COR-L47 (cell line): ENCODE results near the gene GRM1.

Source experiments
- DNase-seq: peaks from one replicate; lab custom pipeline; 2025; lab: John Stamatoyannopoulos, UW

The GRM1 gene

DNA sequence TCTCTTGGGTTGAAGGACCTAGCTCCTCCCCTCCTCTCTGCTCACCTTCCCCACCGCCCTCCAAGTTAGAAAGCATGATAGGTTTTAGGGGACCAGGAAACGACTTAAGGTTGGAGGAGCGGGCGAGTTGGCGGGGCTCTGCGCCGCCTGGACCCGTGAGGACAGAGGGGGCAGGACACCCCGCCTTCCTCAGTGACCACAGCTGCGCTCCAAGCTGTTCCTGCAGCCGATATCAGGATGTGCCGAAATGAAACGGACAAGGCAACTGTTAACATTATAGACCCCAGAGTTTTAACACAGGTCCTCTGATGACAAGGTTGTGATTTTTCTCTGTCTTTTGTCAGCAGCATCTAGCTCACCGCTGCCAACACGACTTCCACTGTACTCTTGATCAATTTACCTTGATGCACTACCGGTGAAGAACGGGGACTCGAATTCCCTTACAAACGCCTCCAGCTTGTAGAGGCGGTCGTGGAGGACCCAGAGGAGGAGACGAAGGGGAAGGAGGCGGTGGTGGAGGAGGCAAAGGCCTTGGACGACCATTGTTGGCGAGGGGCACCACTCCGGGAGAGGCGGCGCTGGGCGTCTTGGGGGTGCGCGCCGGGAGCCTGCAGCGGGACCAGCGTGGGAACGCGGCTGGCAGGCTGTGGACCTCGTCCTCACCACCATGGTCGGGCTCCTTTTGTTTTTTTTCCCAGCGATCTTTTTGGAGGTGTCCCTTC, at the start of gene GRM1:
Gene GRM1 (plus strand): TSS at position 212 of the 722 bp plus-strand sequence. CDS start 456 bp downstream, at position 668.
- DNase-seq: no peak

DNA sequence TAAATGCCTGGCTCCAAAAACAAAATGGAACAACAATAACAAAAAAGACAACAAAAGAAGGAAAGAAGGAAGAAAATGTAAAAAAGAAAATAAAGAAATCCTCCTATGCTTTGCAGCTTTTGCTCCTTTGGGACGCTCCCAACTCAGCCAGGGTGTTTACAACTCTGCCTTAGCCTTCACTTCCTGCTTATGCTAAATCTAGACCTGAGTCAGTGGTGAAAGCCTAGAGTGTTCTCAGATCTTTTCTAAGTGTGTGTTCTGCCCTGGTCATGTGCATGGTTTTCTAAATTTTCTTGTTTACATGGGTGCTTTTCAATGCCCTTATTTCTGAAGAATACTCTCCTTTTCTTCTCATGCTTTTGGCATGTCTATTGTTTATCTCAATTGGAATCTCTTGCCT, 19.5 kb upstream of the GRM1 start:
- DNase-seq: no peak

DNA sequence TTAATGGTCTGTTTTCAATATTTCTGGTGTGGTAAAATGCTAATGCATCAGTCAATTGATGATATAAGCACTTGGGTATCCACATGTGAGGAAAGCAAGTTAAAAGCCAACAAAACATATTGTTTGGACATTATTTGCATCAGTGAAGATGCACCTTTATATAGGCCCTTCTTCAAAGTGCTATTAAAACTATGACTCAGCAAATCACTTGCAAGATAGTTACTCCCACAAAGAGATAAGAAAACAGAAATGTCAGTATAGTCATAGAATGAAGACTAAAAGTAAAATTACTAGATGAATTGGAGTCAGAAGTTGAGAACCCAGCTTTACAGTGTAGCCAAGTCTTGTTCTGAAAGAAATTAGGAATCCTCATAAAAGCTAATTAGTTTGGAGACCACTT, 14.6 kb upstream of the GRM1 start:
- no peak for DNase-seq

DNA sequence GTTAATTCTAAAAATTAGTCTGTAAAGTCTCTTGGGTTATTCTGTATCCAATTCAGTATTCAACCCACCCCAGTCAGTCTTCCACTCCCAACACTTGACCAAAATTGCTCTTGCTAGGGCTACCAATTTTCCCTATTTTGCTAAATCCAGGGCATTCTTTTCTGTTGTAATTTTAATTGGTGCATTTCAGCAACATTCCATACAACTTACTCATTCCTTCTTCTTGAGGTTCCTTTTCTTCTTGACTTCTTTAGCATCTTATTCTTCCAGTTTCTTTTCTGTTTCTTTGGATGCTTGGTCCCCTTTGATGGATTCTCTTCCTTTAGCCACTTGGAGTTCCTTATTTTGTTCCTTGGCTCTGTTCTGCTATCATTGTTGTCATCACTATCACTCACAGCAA, 11.2 kb upstream of the GRM1 start:
- no peak for DNase-seq

DNA sequence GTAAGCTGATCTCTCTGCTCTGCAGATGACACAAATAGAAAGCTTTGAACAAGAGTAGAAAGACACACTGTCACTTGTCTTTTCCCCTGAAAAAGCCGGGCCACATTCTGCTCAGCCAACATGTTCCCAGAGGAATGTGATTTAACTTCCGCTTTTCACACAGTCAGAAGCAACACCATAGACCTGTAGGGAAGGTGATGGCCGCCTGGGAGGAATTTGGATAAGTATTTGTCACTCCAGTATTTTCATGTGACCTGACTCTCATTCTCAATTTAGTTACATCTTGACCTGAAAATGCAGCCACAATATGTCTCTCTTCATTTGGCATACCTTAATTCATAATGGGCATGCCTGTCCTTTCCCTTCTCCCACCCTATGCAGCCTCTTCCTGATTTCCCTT, 2.0 kb upstream of the GRM1 start:
- DNase-seq: no peak

DNA sequence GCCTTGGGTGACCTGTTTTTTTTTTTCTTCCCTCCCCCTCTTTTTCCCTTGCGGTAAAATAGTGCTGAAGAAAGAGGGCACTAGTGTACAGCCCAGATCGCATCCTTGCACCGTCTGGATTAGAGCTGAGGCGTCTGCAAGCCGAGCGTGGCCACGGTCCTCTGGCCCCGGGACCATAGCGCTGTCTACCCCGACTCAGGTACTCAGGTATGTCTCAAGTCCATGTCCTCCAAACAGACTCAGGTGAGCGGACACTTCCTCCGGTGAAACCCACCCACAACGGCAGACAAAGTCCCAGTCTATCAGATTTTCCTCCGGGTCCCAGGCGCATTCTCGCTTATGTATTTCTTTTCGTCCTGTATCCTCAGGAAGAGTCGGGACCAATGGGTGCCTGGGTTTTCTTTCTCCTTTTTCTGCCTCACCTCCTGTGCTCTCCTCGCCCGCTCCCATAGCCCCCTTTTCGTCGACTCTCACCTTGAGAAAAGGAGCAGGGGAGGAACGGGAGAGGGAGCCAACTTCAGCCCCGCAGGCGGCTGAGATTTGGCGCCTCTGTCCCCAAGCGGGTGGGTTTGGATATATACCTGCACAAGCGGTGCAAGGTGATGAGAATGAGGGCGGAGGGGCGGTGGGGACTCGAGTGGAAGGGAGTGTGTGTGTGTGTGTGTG, 1.1 kb upstream of the GRM1 start:
- DNase-seq: no peak

DNA sequence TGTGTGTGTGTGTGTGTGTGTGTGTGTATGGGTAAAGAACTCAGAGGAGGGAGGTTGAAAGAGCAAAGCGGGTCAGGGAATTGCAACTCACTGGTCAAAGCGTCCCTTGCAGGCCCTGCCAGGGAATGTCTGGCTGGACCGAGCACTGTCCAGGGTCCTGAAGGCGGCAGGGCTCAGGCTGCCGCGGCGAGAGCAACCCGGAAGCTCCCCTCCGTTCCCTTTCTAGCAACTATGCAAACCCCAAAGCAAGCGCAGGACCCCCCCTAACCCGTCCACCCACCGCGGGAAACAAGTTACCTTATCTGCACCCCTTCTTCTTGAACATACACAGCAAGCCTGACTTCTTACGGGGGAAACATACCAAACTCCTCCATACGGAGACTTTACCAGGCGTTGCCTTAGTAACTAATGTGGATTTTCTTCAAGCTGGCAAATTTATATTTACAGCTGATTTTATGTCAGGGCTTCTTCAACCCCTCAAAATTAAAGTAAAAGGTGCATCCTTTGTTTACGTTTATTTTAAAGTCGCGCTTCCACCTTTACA, 538 bp upstream of the GRM1 start:
- no peak for DNase-seq

DNA sequence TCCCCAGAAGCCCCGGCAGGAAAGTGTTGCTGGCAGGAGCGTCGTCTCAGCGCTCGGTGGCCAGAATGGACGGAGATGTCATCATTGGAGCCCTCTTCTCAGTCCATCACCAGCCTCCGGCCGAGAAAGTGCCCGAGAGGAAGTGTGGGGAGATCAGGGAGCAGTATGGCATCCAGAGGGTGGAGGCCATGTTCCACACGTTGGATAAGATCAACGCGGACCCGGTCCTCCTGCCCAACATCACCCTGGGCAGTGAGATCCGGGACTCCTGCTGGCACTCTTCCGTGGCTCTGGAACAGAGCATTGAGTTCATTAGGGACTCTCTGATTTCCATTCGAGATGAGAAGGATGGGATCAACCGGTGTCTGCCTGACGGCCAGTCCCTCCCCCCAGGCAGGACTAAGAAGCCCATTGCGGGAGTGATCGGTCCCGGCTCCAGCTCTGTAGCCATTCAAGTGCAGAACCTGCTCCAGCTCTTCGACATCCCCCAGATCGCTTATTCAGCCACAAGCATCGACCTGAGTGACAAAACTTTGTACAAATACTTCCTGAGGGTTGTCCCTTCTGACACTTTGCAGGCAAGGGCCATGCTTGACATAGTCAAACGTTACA, 817 bp downstream of the GRM1 start:
- no peak for DNase-seq

DNA sequence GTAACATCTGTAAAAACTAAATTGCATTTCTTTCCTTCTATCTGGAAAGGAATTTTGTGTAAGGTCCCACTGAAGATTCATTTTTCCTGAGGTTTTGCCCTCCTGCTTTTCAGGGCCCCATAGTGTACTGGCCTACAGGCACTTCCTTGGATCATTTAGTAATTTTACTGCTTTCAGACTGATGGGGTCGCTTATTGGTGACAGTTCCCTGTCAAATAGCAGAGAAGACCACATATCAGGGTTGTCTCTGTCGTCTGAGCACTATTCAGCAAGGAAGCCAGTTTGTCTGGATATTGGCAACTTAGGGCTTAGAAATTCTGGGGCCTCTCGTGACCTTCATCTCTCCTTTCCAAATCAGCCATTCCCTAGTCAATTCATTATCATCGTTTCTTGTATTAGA, 3.5 kb downstream of the GRM1 start:
- no peak for DNase-seq

DNA sequence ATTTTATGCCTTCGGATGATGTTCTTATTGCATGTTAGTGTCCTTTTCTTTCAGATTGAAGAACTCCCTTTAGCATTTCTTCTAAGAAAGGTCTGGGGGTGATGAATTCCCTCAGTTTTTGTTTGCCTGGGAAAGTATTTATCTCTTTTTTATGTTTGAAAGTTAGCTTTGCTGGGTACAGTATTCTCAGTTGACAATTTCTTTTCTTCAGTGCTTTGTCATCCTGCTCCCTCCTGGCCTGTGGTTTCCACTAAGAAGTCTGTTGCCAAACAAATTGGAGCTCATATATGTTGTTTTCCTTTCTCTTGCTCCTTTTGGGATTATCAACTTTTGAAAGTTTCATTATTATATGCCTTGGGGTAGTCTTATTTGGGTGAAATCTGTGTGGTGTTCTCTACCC, 11.5 kb downstream of the GRM1 start:
- no peak for DNase-seq

DNA sequence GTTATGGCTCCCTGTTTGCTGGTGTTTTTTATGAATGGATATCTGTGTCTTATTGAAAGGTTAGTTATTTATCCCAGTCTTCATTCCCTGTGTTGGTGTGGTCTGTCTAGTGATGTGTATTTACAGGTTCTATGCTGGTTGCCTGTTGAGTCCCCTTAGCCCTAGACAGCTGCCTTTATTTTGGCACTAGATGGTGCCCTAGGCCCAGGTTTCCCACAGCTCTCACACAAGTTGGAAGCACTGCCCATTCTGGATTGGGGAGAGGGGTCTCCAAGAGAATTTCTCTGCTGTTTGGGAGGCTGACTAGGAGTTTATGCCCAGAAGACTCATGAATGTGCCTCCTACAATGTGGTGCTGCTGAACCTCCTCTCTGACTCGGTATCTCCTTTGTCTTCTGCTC, 12.4 kb downstream of the GRM1 start:
- DNase-seq: no peak

DNA sequence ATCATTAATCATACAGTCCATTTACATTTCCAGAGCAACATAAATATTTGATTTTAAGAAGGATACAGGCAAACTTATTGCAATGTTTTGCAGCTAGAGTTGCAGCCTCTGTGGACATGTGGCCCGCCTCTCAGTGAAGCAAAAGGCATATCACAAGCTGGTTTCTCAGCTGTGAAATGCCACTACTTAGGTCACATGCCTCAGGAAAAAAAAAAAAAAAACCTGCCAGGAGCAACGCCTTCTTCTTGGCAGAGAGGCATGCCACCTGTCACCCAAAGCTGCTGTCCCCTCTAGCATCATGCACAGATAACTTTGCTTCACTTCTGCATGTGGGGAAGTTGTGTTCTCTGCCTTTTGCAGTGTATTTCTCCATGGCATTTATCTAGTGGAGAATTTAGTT, 18.5 kb downstream of the GRM1 start:
- DNase-seq: no peak

DNA sequence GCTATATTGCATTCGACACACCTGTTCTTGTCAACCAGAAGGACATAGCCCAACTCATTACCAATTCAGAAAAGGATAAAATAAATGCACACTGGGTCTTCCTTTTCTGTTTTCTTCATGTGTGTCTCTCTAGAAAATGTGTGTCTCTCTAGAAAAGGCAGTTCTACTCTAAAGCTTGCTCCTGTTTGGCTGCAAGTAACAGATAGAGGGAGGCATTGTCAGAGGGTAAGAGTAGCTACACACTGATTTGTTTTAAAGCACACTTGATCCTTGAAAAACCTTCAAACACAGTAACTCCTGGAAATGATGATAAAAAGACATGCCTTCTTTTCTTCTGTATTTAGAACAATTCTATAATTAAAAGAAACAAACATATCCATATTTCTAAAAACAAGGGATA, 21.3 kb downstream of the GRM1 start:
- DNase-seq: no peak

DNA sequence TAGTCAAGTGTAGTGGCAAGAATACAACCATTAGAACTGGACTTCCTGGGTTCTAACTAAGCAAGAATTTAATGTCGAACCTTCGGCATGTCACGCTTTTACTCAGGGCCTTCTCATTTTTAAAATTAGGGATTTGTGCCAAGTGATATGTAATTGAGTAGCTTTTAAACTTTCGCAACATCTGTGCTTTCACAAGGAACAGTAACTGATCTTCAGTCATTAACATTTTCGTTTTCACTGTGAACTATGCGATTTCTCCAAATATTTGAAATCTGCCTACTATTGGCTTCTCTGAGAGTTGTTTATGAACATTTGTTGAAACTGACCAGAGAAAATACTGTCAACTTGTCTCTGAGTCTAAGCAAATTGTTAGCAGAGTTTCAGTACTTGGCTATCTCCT, 27.6 kb downstream of the GRM1 start:
- no peak for DNase-seq

DNA sequence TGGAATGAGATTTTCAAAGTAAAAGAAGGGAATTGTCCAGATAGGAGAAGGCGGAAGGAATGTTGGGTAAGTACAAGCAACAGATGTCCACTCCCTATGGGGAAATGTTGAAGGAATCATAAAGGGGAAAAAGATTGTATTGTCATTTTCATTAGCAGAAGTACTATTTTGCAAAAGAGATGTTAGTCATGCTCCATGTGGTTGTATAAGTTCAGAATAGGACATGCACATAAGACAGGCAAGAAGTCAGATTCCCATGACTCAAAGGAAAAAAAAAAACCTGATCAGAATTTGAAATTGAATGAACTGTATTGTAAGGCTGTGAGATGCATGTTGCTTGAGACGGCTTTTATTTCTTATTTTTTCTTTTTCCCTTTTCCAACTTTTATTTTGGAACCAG, 36.8 kb downstream of the GRM1 start:
- no peak for DNase-seq

DNA sequence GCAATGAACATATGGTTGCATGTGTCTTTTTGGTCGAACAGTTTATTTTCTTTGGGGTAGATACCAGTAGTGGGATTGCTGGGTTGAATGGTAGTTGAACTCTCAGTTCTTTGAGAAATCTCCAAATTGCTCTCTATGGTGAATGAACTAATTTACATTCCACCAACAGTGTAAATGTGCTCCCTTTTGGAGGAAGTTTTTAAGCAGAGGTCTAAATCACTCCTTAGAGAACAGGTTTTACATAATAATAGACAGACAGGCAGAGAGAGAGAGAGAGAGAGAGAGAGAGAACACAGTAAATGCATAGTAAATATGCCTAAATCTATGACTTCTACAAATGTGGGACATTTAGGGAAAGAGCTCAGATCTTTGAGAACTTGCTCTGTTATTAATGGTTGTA, 37.6 kb downstream of the GRM1 start:
- no peak for DNase-seq

DNA sequence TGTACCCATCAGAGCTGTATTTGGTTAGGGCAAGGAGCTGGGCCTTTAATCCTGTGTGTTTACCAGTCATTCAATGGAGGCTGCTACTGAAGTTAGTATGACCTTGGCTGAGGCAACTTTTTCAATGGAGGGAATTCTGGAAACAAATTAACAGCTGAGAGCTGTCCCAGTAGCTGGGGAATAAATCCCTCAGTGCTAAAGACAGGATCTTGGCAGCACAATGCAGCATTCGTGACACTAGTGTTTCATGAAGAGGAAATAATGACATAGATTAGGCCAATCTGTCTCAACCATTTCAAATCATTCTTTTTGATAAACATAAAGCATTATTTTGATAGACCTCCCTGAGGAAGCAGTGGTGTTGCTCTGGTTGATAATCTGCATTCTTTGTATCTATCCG, 42.9 kb downstream of the GRM1 start:
- DNase-seq: no peak

DNA sequence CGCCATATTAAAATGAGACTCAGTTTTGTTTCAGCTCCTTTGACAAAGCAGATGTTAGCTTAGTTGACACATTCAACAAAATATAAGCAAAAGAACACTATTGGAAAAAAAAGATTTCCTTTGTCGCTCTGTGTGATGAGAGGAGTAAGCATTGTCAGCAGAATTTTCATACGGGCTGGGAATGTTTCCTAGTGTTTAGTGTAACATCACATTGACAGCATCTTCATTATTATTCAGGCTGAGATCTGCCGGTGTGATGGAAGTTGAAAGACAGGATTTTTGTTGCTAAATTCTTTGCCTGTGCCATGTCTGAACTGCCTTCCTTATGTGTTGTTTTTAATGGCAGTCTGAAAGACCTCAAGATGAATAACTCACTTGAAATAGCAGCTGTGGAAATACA, 49.1 kb downstream of the GRM1 start:
- no peak for DNase-seq

DNA sequence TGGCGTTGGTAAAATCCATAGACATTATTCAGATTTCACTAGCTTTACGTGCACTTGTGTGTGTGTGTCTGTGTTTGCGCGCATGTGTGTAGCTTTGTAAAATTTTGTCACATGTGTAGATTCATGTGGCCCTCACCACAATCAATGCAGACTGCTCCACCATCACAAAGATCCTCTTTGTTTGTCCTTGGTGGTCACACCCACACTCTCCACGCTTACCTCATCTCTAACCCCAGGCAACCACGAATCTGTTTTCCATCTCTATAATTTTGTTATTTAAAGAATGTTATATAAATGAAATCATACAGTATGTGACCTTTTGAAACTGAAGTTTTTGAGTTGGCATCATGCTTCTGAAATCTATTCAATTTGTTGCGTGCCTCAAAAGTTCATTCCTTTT, 58.5 kb downstream of the GRM1 start:
- no peak for DNase-seq

DNA sequence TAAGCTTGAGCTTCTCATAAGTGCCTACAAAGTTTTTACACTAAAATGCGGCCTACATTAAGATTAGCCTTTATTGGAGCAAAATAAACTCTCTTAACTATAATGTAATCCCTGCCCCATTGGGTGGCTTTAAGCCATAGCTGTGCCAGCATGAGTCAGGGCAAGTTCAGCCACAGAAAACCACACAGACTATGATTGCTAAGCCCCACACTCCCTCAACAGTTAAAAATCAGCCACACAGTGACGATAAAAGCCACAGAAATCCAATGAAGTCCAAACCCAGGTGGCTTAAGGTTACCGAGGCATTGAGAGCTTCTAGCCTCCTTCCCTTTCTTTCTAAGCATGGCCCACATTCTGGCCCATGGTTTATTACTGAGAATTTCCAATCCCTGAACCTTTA, 61.6 kb downstream of the GRM1 start:
- no peak for DNase-seq

DNA sequence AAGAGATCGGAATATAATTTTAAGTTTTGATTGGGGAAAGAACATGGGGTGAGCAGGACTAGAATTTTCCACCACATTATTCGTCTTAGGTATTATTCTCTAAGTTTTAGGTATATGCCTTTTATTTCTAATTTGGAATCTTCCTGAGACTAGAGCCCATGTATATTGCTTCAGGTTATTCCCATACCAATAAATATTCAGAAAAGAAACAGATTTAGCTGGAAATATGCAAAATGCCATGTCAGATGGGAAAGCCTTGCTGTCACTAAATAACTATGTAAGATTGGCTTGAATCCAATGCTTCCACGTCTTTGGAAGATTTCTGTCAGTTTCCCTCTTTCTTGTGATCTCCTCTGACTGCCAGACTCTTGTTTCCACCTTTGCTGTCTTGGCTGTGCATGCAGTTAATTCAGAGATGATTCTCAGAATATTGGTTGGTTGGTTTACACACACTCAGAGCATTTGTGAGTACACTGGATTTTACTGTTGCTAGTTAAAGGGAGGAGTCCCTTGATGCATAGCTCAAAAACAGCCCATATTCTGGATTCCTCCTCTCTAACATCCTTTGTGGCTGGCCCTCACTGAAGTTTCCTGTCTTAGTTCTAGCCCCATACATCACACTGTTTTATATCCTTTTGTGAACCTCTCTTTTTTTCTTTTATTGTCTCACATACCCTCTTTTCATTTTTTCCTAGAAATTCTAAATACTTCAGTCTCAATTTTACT, 64.3 kb downstream of the GRM1 start:
- no peak for DNase-seq

DNA sequence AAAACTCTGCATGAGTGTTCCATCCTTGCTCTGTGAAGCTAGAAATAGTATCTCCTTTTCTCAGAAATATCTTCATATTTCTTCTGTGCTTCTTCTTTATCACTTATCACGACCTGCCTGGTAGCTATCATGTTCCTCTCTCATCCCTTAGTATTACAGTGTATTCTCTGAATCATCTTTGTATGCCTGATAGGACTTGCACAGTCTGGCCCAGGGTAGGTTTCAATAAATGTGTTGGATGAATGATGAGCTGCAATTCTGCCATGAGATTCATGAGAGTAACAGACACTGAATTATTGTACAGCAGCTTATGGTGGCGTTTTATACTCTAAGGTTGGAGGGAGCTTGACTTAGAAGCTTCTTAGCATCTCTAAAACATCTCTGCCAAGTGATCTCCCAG, 66.6 kb downstream of the GRM1 start:
- no peak for DNase-seq

DNA sequence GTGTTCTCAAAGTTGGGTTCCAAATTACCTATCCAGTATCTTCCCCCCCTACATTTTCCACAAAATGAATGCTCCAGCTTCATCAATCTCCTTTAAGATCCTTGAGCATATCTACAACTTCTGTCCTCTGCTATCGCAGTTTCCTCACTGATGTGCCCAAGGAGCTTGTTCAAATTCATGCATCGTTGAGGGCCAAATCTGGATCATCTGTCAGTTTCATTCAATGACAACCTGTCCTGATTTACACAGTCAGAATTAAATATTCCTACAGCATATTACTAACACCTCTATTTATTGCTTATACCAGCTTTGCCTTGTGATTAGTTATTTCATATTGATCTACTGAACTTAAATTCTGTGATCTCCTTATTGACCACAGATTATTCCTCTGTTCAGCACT, 68.7 kb downstream of the GRM1 start:
- no peak for DNase-seq
